Measurements from ENCODE around the gene CADPS.

CADPS gene

DNA sequence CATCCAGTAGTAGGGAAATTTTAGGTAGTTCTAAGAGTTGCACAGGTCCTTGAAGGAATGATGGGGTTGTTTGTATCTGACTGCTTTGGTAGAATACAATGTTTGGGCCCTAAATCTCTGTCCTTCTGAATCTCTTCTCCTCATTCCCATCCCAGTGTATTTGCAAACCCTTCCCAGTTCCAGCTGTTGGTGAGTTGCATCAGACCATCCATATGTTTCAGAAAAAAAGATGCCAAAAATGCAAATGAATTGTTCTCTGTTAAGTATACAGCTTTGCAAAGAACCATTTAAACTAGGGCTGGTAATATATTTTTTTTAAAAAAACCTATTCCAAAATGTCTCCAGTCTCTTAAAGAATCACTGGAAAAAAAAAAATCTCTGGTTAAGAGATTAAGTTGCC is 251.0 kb downstream of the CADPS start:
- DNase-seq: no peak

- no peak for DNase-seq
These were observed 252.6 kb downstream of the CADPS start for GRCh38 chr3:62622553-62623174.

GRCh38 chr3:62621925-62622324 is 253.3 kb downstream of the CADPS start:
- DNase-seq: no peak

DNA sequence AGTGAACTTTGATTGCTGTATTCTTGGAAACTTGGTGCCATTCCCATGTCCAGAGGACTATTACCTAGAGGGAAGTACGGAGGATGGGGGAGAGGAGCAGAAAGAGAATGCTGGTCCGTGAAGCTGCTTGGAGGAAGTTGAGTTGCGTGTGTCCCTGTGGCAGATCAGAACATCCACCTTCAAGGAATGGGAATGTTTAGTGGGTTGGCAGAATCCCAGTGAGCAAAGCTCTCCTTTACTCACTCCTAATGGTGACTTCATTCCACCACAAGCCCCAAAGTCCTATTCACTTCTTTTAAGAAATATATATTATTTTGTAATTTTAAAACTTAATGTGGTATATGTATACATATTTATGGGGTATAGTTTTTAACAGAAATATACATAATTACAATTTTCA is 254.0 kb downstream of the CADPS start:
- no peak for DNase-seq

- DNase-seq: no peak
These were observed 259.9 kb downstream of the CADPS start for GRCh38 chr3:62615258-62615849.

DNA sequence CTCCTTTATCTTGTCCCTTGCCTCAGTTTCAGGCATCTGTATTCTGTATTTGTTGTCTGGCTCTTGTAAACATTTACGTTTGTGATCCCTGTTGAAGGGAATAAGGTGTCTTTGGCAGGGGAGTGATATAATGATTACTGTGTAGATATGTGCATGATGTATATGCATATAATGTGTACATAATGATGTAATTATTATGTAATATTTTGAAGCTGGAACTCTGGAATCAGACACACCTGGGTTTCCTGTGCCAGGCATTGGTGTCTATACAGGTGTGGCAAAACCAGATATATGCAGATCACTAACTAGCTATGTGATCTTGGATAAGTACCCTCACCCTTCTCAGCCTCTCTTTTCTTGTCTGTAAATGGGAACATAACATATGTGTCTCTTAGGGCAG is 260.7 kb downstream of the CADPS start:
- DNase-seq: no peak

DNA sequence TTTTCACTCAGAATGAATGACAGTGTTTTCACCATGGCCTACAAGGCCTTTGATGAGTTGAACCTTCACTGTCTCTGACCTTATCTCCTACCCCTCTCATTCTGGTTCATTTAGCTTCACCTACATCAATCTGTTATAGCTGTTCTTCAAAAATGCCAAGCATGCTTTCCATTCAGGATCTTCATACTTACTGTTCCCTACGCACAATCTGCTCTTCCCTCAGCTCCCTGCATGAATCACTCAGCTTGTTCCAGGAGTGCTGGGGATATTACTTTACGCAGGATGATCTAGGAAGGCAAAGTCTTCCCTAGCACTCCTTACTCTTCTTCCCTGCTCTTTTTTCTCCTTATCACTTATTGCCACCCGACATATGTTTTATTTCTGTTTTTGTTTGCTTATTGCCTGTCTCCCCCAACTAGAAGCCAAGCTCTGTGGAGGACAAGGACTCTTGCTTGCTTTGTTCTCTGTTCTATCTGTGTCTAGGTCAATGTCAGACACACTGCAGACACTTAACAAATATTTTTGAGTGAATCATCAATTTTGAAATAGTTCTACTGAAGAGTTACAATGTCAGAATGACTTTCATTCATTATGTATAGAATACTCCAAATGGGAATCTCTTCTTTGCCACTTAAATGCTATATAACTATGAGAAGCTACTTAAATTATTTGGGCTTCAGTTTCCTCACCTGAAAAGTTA is 263.5 kb downstream of the CADPS start:
- DNase-seq: no peak

DNA sequence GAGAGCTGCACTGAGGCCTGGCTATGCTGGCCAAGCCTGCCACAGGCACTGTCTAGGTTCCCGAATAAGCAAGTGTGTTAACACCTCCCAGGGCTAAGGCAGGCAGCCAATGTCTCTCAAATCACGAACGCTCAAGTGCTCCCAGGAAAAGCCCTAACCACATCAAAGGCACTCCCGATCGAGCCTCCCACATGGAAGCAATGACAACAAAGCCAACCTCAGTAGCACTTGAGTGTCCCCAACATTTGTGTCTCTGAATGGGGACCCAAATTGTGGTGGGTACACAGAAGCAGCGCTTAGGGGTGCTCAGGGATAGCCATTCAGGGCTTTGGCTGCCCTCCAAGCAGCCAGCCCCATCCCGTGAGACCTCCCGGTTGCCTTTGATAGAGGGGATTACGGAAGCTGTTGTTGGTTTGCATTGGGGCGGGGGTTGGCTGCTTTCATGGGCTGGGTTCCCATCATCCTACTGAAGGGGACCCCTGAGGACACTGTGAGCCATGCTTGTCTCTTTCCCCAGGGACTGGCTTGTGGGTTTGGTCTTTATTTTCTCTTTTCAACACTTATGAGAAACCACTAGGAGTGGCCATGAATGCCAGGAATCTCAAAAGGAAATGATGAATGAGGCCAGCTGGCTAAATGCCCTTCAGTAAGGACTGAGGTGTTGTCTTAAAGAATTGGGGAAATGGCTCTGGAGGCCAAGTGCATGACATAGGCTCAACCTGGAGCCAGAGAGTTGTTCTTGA is 267.8 kb downstream of the CADPS start:
- DNase-seq: no peak

DNA sequence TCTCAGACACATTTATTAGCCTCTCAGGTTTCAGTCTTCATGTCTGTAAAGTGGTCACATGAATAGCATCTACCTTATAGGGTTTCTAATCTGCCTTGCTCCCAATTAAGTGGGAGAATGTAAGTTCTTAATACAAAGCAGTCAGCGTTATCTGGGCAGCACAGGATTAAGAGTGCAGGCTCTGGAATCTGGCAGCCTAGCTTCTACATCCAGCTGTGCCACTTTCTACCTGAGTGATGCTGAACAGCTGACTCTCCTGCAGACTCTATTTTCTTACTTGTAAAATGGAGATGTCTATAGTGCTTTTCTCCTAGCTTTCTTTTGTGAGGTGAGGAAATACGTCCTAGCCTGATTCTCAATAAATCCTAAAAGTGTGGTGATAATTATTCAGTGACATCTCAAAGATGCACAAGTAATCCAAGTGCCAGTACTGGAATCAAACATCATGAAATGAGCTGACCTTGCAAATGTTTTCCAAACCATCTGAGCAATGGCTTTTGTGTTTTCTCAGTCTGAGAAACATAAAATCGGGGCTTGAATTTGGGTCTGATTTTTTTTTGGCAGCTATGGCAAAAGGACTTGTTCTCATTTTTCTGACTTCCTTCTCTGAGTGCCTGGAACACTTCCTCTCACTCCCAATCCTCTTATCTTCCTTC is 269.7 kb downstream of the CADPS start:
- no peak for DNase-seq

- no peak for DNase-seq
These were observed 270.4 kb downstream of the CADPS start for GRCh38 chr3:62604751-62605351.

GRCh38 chr3:62604298-62604697 is 270.9 kb downstream of the CADPS start:
- DNase-seq: no peak

- DNase-seq: no peak
These were observed 272.2 kb downstream of the CADPS start for GRCh38 chr3:62602987-62603386.

- DNase-seq: no peak
These were observed 273.0 kb downstream of the CADPS start for GRCh38 chr3:62602129-62602770.

DNA sequence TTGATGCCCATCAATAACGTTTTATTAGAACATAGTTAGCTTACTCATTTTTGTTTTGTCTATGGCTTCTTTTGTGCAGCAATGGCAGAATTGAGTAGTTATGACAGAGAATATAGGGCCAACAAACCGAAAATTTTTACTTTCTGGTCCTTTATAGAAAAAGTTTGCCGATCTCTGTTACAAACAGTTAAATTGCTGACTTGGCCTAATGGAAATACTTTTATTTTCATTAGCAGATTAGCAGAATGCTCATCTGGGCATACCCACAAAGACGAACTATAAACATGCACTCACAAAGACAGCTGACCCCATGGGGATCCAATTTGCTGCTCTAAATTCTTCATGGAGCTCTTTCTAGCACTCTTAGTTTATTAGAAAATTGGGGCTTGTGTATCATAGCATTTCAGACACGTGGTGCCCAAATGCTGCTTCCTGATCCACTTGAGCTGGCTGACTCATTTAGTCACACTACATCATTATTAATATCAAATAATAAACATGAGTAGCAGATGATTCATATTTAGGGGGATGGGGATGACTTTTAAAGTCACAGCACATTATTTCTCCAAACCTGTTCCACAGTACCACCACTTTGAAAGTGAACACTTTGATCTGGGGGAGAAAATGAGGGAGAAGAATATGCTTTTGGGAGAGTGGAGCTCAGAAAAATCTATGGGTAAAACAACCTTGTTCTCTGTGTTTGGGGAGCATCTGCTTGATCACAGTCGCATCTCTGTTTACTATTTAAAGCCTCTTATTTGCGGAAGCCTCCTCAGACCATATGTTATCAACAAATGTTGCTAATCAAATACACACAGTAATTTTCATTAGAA is 273.8 kb downstream of the CADPS start:
- DNase-seq: no peak

DNA sequence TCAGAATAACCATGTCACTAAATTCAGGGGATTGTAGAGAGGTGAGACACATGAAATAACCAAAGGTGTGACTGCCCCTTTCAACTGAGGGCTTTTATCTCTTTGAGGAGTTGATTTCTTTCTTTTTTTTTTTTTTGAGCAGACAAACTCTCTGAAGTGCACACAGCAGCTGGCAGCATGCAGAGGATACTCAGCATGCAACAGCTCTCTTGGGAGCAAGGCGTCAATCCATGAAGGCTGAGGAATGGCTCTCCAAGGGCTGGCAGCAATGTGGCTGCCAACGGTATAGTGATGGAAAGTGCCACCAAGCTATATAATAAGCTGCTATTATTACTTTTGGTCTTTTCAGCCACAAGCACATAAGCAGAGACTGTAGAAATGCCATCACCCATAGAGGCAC is 275.2 kb downstream of the CADPS start:
- DNase-seq: no peak

- no peak for DNase-seq
These were observed 277.7 kb downstream of the CADPS start for GRCh38 chr3:62597491-62597890.

DNA sequence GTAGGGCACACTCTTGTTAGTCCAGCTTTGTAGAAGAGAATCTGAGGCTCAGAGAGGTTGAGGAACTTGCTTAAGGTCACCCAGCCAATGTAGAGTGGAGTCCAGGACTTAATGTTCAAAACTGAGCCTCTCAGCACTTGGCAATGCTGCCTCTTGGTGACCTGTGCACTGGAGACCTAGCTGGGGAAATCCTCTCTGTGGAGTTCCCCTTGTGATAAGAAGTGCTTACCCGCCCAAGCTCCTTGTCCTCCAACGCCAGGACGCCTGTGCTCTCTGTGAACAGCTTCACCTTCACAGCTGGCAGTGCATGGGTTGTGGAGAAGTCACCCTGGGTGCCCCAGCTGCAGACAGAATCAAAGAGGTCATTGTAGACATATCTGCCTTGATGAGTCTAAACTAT is 282.8 kb downstream of the CADPS start:
- no peak for DNase-seq

DNA sequence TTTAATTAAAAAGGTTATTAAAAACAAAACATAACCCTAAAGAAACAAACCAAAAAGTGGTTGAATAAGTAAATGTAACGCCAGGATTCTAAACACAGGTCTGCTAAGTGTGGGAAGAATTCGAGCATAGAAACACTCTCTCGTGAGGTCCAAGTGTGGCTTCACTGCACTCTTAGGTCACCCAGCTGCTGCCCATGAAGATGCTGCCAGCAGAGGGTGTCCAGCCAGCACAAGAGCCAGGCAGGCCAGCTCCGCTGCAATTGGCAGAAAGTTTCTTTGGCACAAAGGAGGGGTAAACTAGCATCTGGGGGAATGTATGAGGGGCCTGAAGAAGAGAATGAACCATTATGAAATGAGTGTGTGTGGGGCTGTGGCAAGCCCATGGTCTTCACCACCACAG is 286.1 kb downstream of the CADPS start:
- no peak for DNase-seq

GRCh38 chr3:62587579-62588031 is 287.6 kb downstream of the CADPS start:
- DNase-seq: no peak

DNA sequence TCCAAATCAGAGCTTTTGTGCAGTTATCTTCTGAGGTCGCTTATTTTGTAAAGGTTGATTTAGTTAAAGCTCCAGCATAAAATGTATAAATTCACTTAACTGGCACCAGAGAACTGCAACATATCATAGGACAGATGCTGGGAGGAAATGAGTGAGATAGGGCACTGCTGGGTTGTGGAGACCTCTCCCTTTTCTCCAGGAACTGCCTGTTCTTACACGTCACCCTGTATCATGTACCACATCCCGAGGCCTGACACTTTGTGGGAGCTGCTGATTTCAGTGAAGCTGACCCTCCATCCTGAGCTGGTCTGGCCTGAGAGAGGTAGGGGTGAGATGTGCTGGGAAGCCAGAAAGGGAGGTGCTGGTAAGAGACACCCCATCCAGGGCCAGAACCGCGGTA is 288.0 kb downstream of the CADPS start:
- DNase-seq: no peak

- DNase-seq: no peak
These were observed 288.9 kb downstream of the CADPS start for GRCh38 chr3:62586356-62586755.
